Activated T-helper 9 cell treated with anti-CD3 and anti-CD28 coated beads, Interleukin-2, amount 50 U/mL, for 16 hours (primary cell): ENCODE data around the gene PTPRT.

Experiments
- DNase-seq: peaks from one replicate; pipeline ENCODE4 v3.0.0-alpha.2; 2020; ENCODE audit warnings: low read depth

PTPRT gene

GRCh38 chr20:42974347-42974746, 215.4 kb downstream of the PTPRT start:
- DNase-seq = no peak

GRCh38 chr20:42972591-42972990, 217.1 kb downstream of the PTPRT start:
- DNase-seq = no peak

GRCh38 chr20:42968746-42969145, 221.0 kb downstream of the PTPRT start:
- no peak for DNase-seq

GRCh38 chr20:42963796-42964195, 225.9 kb downstream of the PTPRT start:
- no peak for DNase-seq

- DNase-seq = no peak
Observed at GRCh38 chr20:42961771-42962170, 227.9 kb downstream of the PTPRT start.

- no peak for DNase-seq
Observed at GRCh38 chr20:42959996-42960395, 229.7 kb downstream of the PTPRT start.

- no peak for DNase-seq
Observed at GRCh38 chr20:42958367-42959069, 231.2 kb downstream of the PTPRT start.

- DNase-seq = no peak
Observed at GRCh38 chr20:42957704-42958095, 232.0 kb downstream of the PTPRT start.

- no peak for DNase-seq
Observed at GRCh38 chr20:42957018-42957703, 232.5 kb downstream of the PTPRT start.

- no peak for DNase-seq
Observed at GRCh38 chr20:42955713-42956112, 234.0 kb downstream of the PTPRT start.

GRCh38 chr20:42954951-42955350, 234.8 kb downstream of the PTPRT start:
- no peak for DNase-seq

- DNase-seq = no peak
Observed at GRCh38 chr20:42949950-42950349, 239.8 kb downstream of the PTPRT start.

GRCh38 chr20:42945234-42945994, 244.3 kb downstream of the PTPRT start:
- DNase-seq = no peak

- DNase-seq = no peak
Observed at GRCh38 chr20:42941629-42942028, 248.1 kb downstream of the PTPRT start.

GRCh38 chr20:42938441-42939205, 251.1 kb downstream of the PTPRT start:
- no peak for DNase-seq

GRCh38 chr20:42936482-42936881, 253.2 kb downstream of the PTPRT start:
- no peak for DNase-seq

- no peak for DNase-seq
Observed at GRCh38 chr20:42924215-42924614, 265.5 kb downstream of the PTPRT start.

GRCh38 chr20:42923348-42923918, 266.3 kb downstream of the PTPRT start:
- DNase-seq = no peak

GRCh38 chr20:42920776-42921175, 268.9 kb downstream of the PTPRT start:
- no peak for DNase-seq

GRCh38 chr20:42919316-42919715, 270.4 kb downstream of the PTPRT start:
- no peak for DNase-seq

GRCh38 chr20:42915081-42915480, 274.6 kb downstream of the PTPRT start:
- DNase-seq = no peak

- DNase-seq = no peak
Observed at GRCh38 chr20:42914302-42914701, 275.4 kb downstream of the PTPRT start.
